K562 (cell line): ENCODE results near the gene AP2M1. TPM values are rescaled to one million over a fixed set of nuclear protein-coding genes. Genes with fewer than 3 reads are reported as not detected.

ENCODE experiments used
- ATAC-seq: fragments of 200-7000 bp; cut with Tn5 transposase; 3 replicates; pipeline ENCODE4 v1.9.1; 2020; ENCODE audit warnings: moderate library complexity
- BruUV-seq: library from RNA; stranded (reverse); fragments of 400-500 nt; replicated peaks from 2 replicates; lab custom pipeline; 2021; lab: Mats Ljungman, UMichigan
- CTCF ChIA-PET: fragments of 300-600 bp; formaldehyde crosslinking; extraction: SDS; loops from one replicate; lab custom pipeline; 2021; ENCODE audit warnings: low intra/inter-chr PET ratio; lab: Yijun Ruan, JAX
- POLR2A ChIA-PET: fragments of 300-600, 350-650 bp; sonication (Branson Sonifier 250); formaldehyde crosslinking; extraction: SDS; loops from one replicate; lab custom pipeline; 2021; ENCODE audit warnings: antibody characterized with exemption, inconsistent platforms; lab: Yijun Ruan, JAX
- DNase-seq, 4 experiments: peaks; one replicate each; pipeline versions ENCODE4 v3.0.0 to v3.0.0-alpha.2; 2011 to 2018; ENCODE audit warnings: low spot score in 3 of 4, mixed read lengths in 3 of 4; ENCODE audit errors: extremely low read depth in 1 of 4
- FAIRE-seq: peaks from 2 replicates; lab custom pipeline; 2011; peaks lifted over from hg19 to GRCh38; lab: Jason Lieb, UNC
- H2AFZ ChIP-seq: 2 replicates; pipeline ENCODE4 v1.6.0; 2011; ENCODE audit warnings: low read depth, low read length, control low read depth, inconsistent platforms
- H3K27ac ChIP-seq: fragments of 200-600 bp; 3 replicates; pipeline ENCODE4 v1.8.0; 2011; ENCODE audit warnings: low read depth, mild to moderate bottlenecking, control low read depth, inconsistent platforms, low read length, moderate library complexity, mixed read lengths; ENCODE audit errors: extremely low read depth
- H3K27me3 ChIP-seq, 2 experiments: fragments of 300-600 bp in 1 of 2; 2 replicates in 1 of 2; 3 replicates in 1 of 2; pipeline versions ENCODE4 v1.6.0 to v1.8.0; 2011; ENCODE audit warnings: inconsistent platforms in 2 of 2, low read length in 2 of 2, mild to moderate bottlenecking in 1 of 2, mixed read lengths in 1 of 2, moderate library complexity in 1 of 2; ENCODE audit not compliant: control insufficient read depth in 2 of 2, insufficient read depth in 2 of 2
- H3K36me3 ChIP-seq: fragments of 300-600 bp; 3 replicates; pipeline ENCODE4 v1.8.0; 2011; ENCODE audit warnings: mild to moderate bottlenecking, low read length, inconsistent platforms; ENCODE audit not compliant: control insufficient read depth, insufficient read depth
- H3K4me1 ChIP-seq, 2 experiments: fragments of 200-600 bp in 1 of 2; replicated peaks in 1 of 2; 2 replicates in 1 of 2; 3 replicates in 1 of 2; pipeline versions ENCODE4 v1.5.1 to v1.8.0; 2011; ENCODE audit warnings: inconsistent platforms in 2 of 2, low read length in 2 of 2, mild to moderate bottlenecking in 1 of 2, mixed read lengths in 1 of 2, moderate library complexity in 1 of 2; ENCODE audit not compliant: control insufficient read depth in 2 of 2, insufficient read depth in 2 of 2
- H3K4me2 ChIP-seq: 2 replicates; pipeline ENCODE4 v1.6.1; 2011; ENCODE audit warnings: low read length, control low read depth, inconsistent platforms, mixed read lengths; ENCODE audit not compliant: insufficient read depth
- H3K4me3 ChIP-seq: fragments of 200-600 bp; sonication (generic), shearing (Covaris generic); 2 replicates; pipeline ENCODE4 v1.5.1; 2016; ENCODE audit warnings: control low read depth, inconsistent platforms
- H3K79me2 ChIP-seq: fragments of 200-600 bp; 3 replicates; pipeline ENCODE4 v1.8.0; 2011; ENCODE audit warnings: low read length, inconsistent platforms; ENCODE audit not compliant: control insufficient read depth, insufficient read depth
- H3K9ac ChIP-seq, 2 experiments: 2 replicates each; pipeline versions ENCODE4 v1.6.0 to v1.6.1; 2011; ENCODE audit warnings: low read depth in 2 of 2, low read length in 2 of 2, control low read depth in 1 of 2, inconsistent platforms in 1 of 2, mild to moderate bottlenecking in 1 of 2, mixed read lengths in 1 of 2; ENCODE audit not compliant: insufficient read depth in 1 of 2
- H3K9me1 ChIP-seq: one replicate; pipeline ENCODE4 v1.6.0; 2011; ENCODE audit warnings: inconsistent platforms, mild to moderate bottlenecking, low read length, moderate library complexity; ENCODE audit not compliant: control insufficient read depth, insufficient read depth
- H3K9me3 ChIP-seq: replicated peaks from 2 replicates; pipeline ENCODE4 v1.5.1; 2011; ENCODE audit warnings: low read depth, low read length, inconsistent platforms; ENCODE audit not compliant: control insufficient read depth, insufficient read depth
- H4K20me1 ChIP-seq: replicated peaks from 2 replicates; pipeline ENCODE4 v1.6.1; 2011; ENCODE audit warnings: low read length, inconsistent platforms, mixed read lengths; ENCODE audit not compliant: control insufficient read depth, insufficient read depth
- CTCF ChIP-seq, 3 experiments: IDR thresholded peaks in 2 of 3; conservative IDR thresholded peaks in 1 of 3; 2 replicates each; pipeline ENCODE4 v1.5.1; 2011 to 2012; ENCODE audit warnings: low read length in 3 of 3, mild to moderate bottlenecking in 3 of 3, control low read depth in 2 of 3, improper control_type of control experiment in 1 of 3, inconsistent platforms in 1 of 3, low read depth in 1 of 3, mixed read lengths in 1 of 3, moderate library complexity in 1 of 3; ENCODE audit not compliant: insufficient read depth in 2 of 3
- KAT2B ChIP-seq: IDR thresholded peaks from one replicate; pipeline ENCODE4 v1.6.1; 2012; ENCODE audit warnings: low read depth, mild to moderate bottlenecking, control low read depth, inconsistent platforms, low read length, moderate library complexity
- SAFB ChIP-seq: fragments of 200-400 bp; formaldehyde crosslinking; IDR thresholded peaks from 2 replicates; pipeline ENCODE4 v1.6.1; 2017; ENCODE audit warnings: low read depth, low read length, borderline replicate concordance
- THAP12 ChIP-seq: fragments of 250-450 bp; sonication (Bioruptor Pico); IDR thresholded peaks from 2 replicates; pipeline ENCODE4 v1.9.0; 2021; ENCODE audit warnings: mild to moderate bottlenecking, inconsistent platforms
- VEZF1 ChIP-seq: fragments of 200-800 bp; sonication (Bioruptor generic); IDR thresholded peaks from 2 replicates; pipeline ENCODE4 v1.6.1; 2017; ENCODE audit warnings: missing genetic modification characterization, missing compliant biosample characterization
- ZKSCAN8 ChIP-seq: fragments of 200-800 bp; sonication (Bioruptor generic); IDR thresholded peaks from 2 replicates; pipeline ENCODE4 v1.6.1; 2016; ENCODE audit warnings: missing genetic modification characterization, missing compliant biosample characterization
- ZNF398 ChIP-seq: fragments of 250-450 bp; sonication (Bioruptor Pico); IDR thresholded peaks from 2 replicates; pipeline ENCODE4 v1.8.0; 2021; ENCODE audit warnings: moderate library complexity, mild to moderate bottlenecking, inconsistent platforms
- ZNF764 ChIP-seq: fragments of 250-450 bp; sonication (Bioruptor Pico); IDR thresholded peaks from 2 replicates; pipeline ENCODE4 v1.4.0; 2020; ENCODE audit warnings: low read depth, mild to moderate bottlenecking, moderate library complexity
- WGBS: fragments of 100-300 bp; shearing (Covaris generic); methylation state at CpG from one replicate; pipeline ENCODE4 v1.1.6; 2016; ENCODE audit warnings: low coverage, mixed read lengths; ENCODE audit not compliant: insufficient coverage; ENCODE audit errors: missing lambda C conversion rate; 5-methylcytosine and 5-hydroxymethylcytosine counted together
- in situ Hi-C: fragments of 300-500 bp; cut with MboI; formaldehyde crosslinking; loops from 4 replicates; pipeline ENCODE4 v1.15.0; 2018; ENCODE audit warnings: inconsistent platforms, mixed read lengths
- intact Hi-C: fragments of 100-400 bp; cut with micrococcal nuclease; formaldehyde crosslinking; loops from 2 replicates; pipeline ENCODE4 v1.14.2; 2022
- polyA plus RNA-seq, 8 experiments: library from polyadenylated mRNA; depleted of rRNA in 4 of 8; stranded (reverse) in 5 of 8; unstranded in 3 of 8; fragments of >200 nt; fragmentation: Nextera tagmentation in 2 of 8; fragmentation: Illumina TruSeq in 1 of 8; extraction: Ambion mirVana in 2 of 8; extraction: Trizol in 1 of 8; gene quantifications; 2 replicates each; pipeline versions ENCODE4 v1.2.1 to v1.2.3, GENCODE V29; 2011 to 2014; ENCODE audit warnings: inconsistent platforms in 1 of 8, missing spikeins in 1 of 8
- total RNA-seq, 7 experiments: library from RNA; depleted of rRNA in 6 of 7; stranded (reverse); fragments of >200 nt in 6 of 7; fragmentation: Illumina TruSeq in 2 of 7; extraction: Trizol in 2 of 7; gene quantifications; 2 replicates each; pipeline versions ENCODE4 v1.2.1 to v1.2.3, GENCODE V29; 2011 to 2021; ENCODE audit warnings: low replicate concordance in 1 of 7

The AP2M1 gene
- total and polyA plus RNA-seq, 9 of the 15 experiments (the other 6 are each of a cell fraction or from before 2014, with no cell fraction given), result 118 to 505 (median 296) TPM

GRCh38 chr3:184228376-184229137 is 53.9 kb downstream of the AP2M1 start (continued):
- TF ChIP-seq KAT2B (no peak), THAP12 (CRISPR knock-in tag) (no peak)

GRCh38 chr3:184229394-184230080 is 54.9 kb downstream of the AP2M1 start, which contains the start of gene VWA5B2:
Gene VWA5B2, plus strand, starts transcription at chr3:184229585. Its CDS starts 944 bp downstream, at chr3:184230529.
- POLR2A ChIA-PET, result interaction anchor here (0.7 to 1.7 kb wide), 2 partner anchors 11 to 120 kb away, joined by 3 to 6 read pairs; no protein-coding TSS in a partner anchor
- intact Hi-C loops (no loop called here), in situ Hi-C loops (no loop called here)
- 0% methylated on average over 11 of the region's 66 CpGs for WGBS
- peaks cover 0 to 32% of the 10 kb centered on the region in 2 experiments; a peak in 3 of 5 replicates for H3K4me1 ChIP-seq
- H3K36me3 ChIP-seq, result no peaks in the 10 kb centered on the region
- no TSS peak for BruUV-seq
- H3K9me3 ChIP-seq, result no peaks in the 10 kb centered on the region
- H2AFZ ChIP-seq, result peak within 1 kb of the TSS; percentile 38
- peaks cover 47 to 68% of the 10 kb centered on the region in 2 experiments for H3K27me3 ChIP-seq
- peaks cover 15% of the 10 kb centered on the region for H4K20me1 ChIP-seq
- H3K4me2 ChIP-seq, result peak within 1 kb of the TSS; percentile 33; the same call in 1 of the 2 replicates
- H3K9me1 ChIP-seq, result no peaks in the 10 kb centered on the region
- no peak within 1 kb of the TSS for H3K27ac ChIP-seq
- DNase-seq (peak; percentile 66 to 96 (median 92)), FAIRE-seq (no peak), ATAC-seq (peak; percentile 92)
- no peak within 1 kb of the TSS for H3K4me3 ChIP-seq
- H3K9ac ChIP-seq, result peak within 1 kb of the TSS in 1 of 2 experiments; percentile 81; a peak in 2 of 4 replicates
- CTCF ChIA-PET, result no interaction called here
- no peaks in the 10 kb centered on the region for H3K79me2 ChIP-seq
- TF ChIP-seq SAFB (0 out of 2 replicates have a peak, but pooled peaks have one; percentile 40), ZNF398 (no peak), ZKSCAN8 (CRISPR knock-in tag) (no peak), VEZF1 (CRISPR knock-in tag) (peak; percentile 42), CTCF (IDR thresholded peaks at IDR 0.05 in 2 of 3, conservative IDR thresholded peaks at IDR 0.05 in 1 of 3; ENCODE audit: insufficient read depth in 2 of 3, low read depth in 1 of 3, low read length in 3 of 3) (peak in 1 of 3 experiments; percentile 43; a peak in 1 of 6 replicates), ZNF764 (CRISPR knock-in tag) (no peak)
